H1 (cell line): ENCODE data around the gene CTIF. TPM values are rescaled to one million over a fixed set of nuclear protein-coding genes. Genes with fewer than 3 reads are reported as not detected.

Experiments
- CHD2 ChIP-seq: IDR thresholded peaks from 2 replicates; pipeline ENCODE4 v1.6.1; 2012; ENCODE audit warnings: low read length, improper control_type of control experiment
- EP300 ChIP-seq, 2 experiments: IDR thresholded peaks; 1 replicate in 1 of 2; 2 replicates in 1 of 2; pipeline ENCODE4 v1.6.1; 2011 to 2012; ENCODE audit warnings: low read depth in 2 of 2, low read length in 2 of 2, mild to moderate bottlenecking in 2 of 2, borderline replicate concordance in 1 of 2, inconsistent platforms in 1 of 2, moderate library complexity in 1 of 2
- KDM1A ChIP-seq: fragments of 200-600, 300-600 bp; sonication (generic); IDR thresholded peaks from 2 replicates; pipeline ENCODE4 v1.7.1; 2016; ENCODE audit warnings: mild to moderate bottlenecking, low read length, borderline replicate concordance
- KDM5A ChIP-seq: fragments of 200-600 bp; IDR thresholded peaks from 2 replicates; pipeline ENCODE4 v1.7.1; 2012; ENCODE audit warnings: mild to moderate bottlenecking, low read length, inconsistent platforms, mixed read lengths
- MAFK ChIP-seq: IDR thresholded peaks from 2 replicates; pipeline ENCODE4 v1.6.1; 2012; ENCODE audit warnings: low read depth, mild to moderate bottlenecking, improper control_type of control experiment, low read length
- RAD21 ChIP-seq, 2 experiments: IDR thresholded peaks in 1 of 2; conservative IDR thresholded peaks in 1 of 2; 2 replicates each; pipeline ENCODE4 v1.6.1; 2011; ENCODE audit warnings: low read depth in 2 of 2, low read length in 2 of 2, improper control_type of control experiment in 1 of 2, inconsistent platforms in 1 of 2, mild to moderate bottlenecking in 1 of 2, moderate library complexity in 1 of 2
- TCF12 ChIP-seq: IDR thresholded peaks from 2 replicates; pipeline ENCODE4 v1.6.1; 2011; ENCODE audit warnings: low read depth, mild to moderate bottlenecking, low read length
- polyA plus RNA-seq, 7 experiments: library from polyadenylated mRNA; depleted of rRNA in 3 of 7; stranded (reverse) in 5 of 7; unstranded in 2 of 7; fragments of >200 nt in 5 of 7; fragments of 200-250 nt in 2 of 7; gene quantifications; 1 replicate in 5 of 7; 2 replicates in 1 of 7; 4 replicates in 1 of 7; pipeline versions ENCODE4 v1.2.1 to v1.2.3, GENCODE V29; 2011 to 2013; ENCODE audit warnings: missing spikeins in 2 of 7, mixed read lengths in 2 of 7
- total RNA-seq: library from RNA; stranded (reverse); fragmentation: NEBNext Ultra II Directional; extraction: Animal tissue kit (Norgen Biotek cat#: 25700); gene quantifications from 2 replicates; pipeline ENCODE4 v1.2.1, GENCODE V29; 2021

The CTIF gene
- total and polyA plus RNA-seq, 2 of the 8 experiments (the other 6 are each of a cell fraction or from before 2014, with no cell fraction given) = 9.0 to 17.8 TPM

GRCh38 chr18:48829443-48830149, 290.8 kb downstream of the CTIF start (continued):
- TF ChIP-seq CHD2 (no peak), KDM5A (no peak), EP300 (IDR thresholded peaks at IDR 0.05; ENCODE audit: borderline replicate concordance in 1 of 2, low read depth in 2 of 2, low read length in 2 of 2) (no peak), TCF12 (no peak), RAD21 (IDR thresholded peaks at IDR 0.05 in 1 of 2, conservative IDR thresholded peaks at IDR 0.05 in 1 of 2; ENCODE audit: low read depth in 2 of 2, low read length in 2 of 2) (no peak), MAFK (no peak), KDM1A (no peak)
